ENCODE results near the gene LYPD6B.

Gene LYPD6B

GRCh38 chr2:149167001-149167780 lies 128.7 kb downstream of the LYPD6B start:
- DNase-seq = no peak

DNA sequence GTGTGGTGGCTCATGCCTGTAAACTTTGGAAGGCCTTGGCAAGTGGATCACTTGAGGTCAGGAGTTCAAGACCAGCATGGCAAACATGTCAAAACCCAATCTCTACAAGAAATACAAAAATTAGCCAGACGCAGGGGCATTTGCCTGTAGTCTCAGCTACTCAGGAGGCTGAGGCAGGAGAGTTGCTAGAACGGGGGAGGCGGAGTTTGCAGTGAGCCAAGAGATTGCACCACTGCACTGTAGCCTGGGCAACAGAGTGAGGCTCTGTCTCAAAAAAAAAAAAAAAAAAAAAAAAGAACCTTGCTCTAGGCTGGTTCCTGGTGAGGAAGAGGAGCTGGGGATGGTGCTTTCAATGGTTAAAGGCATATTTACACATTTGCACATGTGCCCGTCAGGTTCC lies 129.4 kb downstream of the LYPD6B start:
- no peak for DNase-seq

DNA sequence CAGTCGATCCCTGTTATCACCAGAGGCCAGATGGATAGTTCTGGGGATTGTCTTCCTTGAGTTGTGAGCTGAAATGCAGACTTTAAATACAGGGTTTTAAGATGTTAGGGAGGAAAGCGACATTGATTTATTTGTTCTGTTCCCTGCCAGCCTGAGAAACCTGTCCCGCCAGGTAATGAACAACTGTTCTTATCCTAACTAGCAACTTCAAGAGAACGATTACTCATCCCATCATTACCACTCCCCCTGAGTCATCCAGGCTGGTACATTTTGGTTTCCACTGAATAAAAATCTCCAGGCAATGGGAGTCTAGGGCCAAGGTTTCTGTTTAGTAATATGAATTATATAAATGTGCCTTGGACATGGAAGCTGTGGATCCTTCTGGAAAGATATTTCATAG lies 131.2 kb downstream of the LYPD6B start:
- DNase-seq = no peak

DNA sequence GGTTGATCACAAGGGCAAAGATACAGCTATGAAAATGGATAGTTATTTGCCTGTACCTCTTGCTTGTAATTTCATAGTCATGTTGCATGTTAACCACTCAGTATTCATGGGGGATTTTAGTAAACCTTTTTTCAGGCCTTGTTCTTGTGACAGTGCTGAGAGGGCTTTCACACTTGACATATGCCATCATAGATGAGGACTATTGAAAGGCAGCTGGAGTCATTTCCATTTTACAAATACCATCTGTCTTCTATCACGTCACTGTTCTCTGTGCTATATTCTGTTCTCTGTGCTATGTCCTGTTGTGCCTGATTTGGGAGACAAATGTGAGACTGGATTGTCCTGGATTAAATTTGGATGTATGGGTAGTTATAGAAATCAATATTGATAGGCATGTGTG lies 131.7 kb downstream of the LYPD6B start:
- no peak for DNase-seq

DNA sequence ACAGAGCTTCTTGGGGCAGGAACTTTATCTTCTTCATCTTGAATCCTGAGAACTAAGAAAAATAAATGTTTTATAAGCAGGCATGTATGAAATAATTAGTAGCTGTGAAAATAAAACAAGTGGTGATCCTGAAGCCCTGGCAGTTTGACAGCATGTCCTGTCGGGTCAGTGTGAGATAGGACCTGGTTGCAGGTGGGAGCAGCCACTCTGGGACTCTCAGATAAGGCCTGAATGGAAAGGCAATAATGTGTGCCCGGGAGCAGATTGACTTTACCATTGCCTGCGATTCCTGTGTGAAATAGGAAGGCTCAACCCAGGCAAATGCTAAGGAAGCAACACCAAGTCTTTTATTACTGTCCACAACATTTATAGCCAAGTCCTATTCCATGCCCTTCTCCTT lies 132.4 kb downstream of the LYPD6B start:
- no peak for DNase-seq

GRCh38 chr2:149173220-149173619 lies 134.7 kb downstream of the LYPD6B start:
- no peak for DNase-seq

GRCh38 chr2:149175956-149176355 lies 137.5 kb downstream of the LYPD6B start:
- DNase-seq = no peak

GRCh38 chr2:149178612-149179011 lies 140.1 kb downstream of the LYPD6B start:
- DNase-seq = no peak

DNA sequence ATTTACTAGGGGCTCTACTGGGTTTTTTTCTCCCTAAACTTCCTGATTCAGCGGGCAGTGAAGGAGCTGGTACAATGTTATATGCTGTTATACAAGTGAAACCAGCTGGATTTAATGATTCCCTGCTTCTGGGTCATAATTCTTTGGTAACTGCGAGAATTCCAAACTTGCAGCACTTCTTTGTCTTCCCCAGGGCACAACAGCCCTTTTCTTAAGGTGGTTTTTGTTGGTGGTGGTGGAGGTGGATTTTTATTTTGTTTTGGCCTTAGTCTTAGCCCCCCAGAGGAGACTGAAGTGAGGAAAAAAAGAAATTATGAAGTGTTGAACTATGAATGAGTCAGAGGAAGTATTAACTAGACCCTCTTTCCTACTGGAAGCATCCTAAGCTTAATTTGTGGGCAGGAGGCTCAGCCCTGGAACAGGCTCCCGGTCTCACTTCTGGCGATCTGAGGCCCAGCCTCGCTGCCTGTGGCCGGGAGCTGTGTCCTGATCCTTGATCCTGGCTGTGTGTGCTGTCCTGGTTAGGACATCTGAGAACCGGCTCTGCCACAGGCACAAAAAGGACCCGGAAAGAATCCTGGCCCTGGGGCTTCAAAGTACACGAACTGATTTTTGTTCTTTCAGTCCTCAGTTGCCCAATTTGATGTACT lies 141.9 kb downstream of the LYPD6B start:
- no peak for DNase-seq

- DNase-seq = no peak
These were observed 144.7 kb downstream of the LYPD6B start for GRCh38 chr2:149183187-149183586.

DNA sequence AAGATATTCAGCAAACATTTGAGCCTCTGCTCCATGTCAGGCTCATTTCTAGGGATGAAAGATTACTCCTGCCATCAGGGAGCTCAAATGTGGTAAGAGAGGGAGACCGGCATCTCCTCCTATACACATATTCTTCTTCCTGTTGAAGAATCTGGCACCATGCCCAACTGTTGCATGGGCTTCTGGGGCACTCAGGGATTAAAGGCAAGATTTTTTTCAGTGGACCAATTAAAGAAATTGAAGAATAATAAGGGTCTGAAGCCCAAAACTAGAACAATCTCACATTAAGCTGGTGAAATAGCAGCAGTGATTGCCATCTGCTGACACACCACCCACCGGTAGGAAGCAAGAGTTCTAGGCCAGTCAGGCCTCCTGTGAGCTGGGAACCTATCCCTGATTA lies 146.5 kb downstream of the LYPD6B start:
- DNase-seq = no peak

DNA sequence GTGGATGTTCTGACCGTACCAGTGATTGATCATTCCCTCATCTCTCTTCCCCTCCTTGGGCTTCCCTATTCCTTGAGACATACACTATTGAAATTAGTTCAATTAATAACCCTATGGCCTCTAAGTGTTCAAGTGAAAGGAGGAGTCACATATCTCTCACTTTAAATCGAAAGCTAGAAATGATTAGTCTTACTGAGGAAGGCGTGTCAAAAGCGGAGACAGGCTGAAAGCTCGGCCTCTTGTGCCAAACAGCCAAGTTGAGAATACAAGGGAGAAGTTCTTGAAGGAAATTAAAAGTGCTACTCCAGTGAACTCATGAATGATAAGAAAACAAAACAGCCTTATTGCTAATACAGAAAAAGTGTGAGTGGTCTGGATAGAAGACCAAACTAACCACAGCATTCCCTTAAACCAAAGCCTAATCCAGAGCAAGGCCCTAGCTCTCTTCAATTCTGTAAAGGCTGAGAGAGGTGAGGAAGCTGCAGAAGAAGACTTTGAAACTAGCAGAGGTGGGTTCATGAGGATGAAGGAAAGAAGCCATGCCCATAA lies 147.5 kb downstream of the LYPD6B start:
- no peak for DNase-seq

DNA sequence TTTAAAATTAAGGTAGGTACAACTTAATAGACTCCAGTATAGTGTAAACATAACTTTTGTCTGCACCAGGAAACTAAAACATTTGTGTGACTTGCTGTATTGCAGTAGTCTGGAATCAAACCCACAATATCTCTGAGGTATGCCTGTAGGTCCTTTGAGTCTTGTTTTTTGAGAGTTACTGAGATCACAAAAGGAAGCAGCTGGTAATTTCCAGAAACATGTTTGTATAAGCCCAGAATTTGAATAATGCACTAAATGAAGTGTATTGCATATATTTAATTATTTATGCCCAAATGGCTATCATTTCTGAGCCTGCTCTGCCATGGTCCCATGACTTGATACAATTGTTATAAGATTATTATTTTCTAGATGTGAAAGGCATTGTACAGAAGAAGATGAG lies 148.6 kb downstream of the LYPD6B start:
- DNase-seq = no peak

DNA sequence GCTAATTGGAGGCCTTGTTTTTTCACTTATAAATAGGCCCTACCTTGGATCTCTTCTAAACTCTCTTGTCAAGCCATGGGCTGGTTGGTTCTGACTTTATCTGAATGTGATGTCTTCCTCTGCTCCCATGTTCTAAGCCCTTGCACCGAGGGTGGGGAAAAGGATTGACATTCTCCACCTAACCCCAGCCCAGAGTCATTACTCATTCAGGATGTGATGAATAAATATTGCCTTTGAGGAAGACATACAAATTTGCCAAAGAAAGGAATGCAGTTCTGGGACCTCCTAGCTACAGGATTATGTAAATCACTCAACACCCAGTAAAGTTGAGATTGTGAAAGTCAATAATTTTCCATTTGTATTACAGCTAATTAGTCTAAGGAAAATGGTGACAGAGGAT lies 149.8 kb downstream of the LYPD6B start:
- no peak for DNase-seq

- no peak for DNase-seq
These were observed 151.3 kb downstream of the LYPD6B start for GRCh38 chr2:149189769-149190168.

GRCh38 chr2:149191915-149192314 lies 153.4 kb downstream of the LYPD6B start:
- DNase-seq = no peak

- no peak for DNase-seq
These were observed 153.9 kb downstream of the LYPD6B start for GRCh38 chr2:149192427-149192826.

- no peak for DNase-seq
These were observed 161.6 kb downstream of the LYPD6B start for GRCh38 chr2:149200109-149200520.

- no peak for DNase-seq
These were observed 166.2 kb downstream of the LYPD6B start for GRCh38 chr2:149204686-149205085.

DNA sequence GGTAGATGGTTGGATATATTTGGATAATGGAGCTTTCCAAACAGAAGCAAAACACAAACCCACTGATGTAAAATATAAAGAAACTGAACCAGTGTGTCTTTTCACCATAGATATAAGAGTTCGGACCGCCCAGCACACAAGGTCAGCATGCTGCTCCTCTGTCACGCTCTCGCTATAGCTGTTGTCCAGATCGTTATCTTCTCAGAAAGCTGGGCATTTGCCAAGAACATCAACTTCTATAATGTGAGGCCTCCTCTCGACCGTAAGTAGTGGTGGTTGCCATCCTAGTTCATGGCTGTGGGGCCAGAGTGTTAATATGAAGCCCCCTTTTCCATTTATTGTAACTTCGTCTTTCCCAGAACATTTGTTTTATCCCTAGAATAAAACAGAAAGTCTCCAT lies 166.6 kb downstream of the LYPD6B start:
- no peak for DNase-seq

GRCh38 chr2:149213764-149214493 lies 175.4 kb downstream of the LYPD6B start:
- no peak for DNase-seq

DNA sequence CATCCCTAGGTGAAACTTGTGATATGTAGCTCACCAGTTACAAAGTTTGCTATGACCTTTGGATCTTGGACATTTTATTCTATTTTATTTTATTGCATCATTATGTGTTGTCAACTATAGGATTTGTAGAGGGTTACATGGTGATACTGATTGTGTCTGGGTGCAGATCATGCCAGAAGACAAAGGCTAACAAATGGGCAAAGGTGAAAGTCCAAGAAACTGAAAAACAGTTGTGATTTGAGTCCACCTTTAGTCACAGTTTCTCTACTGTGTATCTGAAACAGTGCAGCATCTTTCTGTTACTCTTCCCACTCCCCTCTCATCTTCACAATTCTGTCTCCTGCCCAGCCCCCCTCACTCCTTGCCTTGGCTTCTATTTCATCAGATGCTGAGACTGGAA lies 180.0 kb downstream of the LYPD6B start:
- no peak for DNase-seq

- DNase-seq = no peak
These were observed 181.4 kb downstream of the LYPD6B start for GRCh38 chr2:149219856-149220255.

GRCh38 chr2:149221002-149221401 lies 182.5 kb downstream of the LYPD6B start:
- DNase-seq = no peak

Measured in GDM1 (cell line).